DND-41 (cell line): ENCODE measurements around the gene MSI2.

Source experiments
- EZH2 ChIP-seq: IDR thresholded peaks from 3 replicates; pipeline ENCODE4 v1.6.1; 2012; ENCODE audit warnings: borderline replicate concordance, low read depth, mild to moderate bottlenecking, moderate library complexity, low read length, inconsistent platforms; ENCODE audit not compliant: severe bottlenecking
- TF ChIP-seq, protein P1 (sequence below): IDR thresholded peaks from 2 replicates; pipeline ENCODE4 v1.5.1; 2012; ENCODE audit warnings: borderline replicate concordance, low read length, moderate library complexity, mild to moderate bottlenecking; ENCODE audit not compliant: poor library complexity, severe bottlenecking; ENCODE audit errors: extremely low read depth

DNA sequence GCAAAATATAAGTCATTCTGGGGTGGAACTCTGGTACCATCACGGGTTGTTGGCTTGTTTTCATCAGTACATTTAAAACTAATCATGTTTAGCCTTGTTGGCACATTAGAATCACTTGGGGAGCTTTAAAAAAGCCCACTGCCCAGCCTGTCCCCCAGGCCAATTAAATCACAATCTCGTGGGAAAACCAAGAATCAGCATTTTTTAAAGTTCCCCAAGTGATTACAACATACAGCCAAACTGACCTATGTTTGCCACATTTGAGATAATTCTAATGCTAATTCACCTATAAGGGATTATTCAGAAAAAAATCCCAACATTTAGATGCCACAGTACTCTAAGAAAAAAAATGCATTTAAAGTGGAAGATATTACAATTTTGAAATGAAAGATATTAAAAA lies 8.4 kb upstream of the MSI2 start:
- TF ChIP-seq, protein P1, sequence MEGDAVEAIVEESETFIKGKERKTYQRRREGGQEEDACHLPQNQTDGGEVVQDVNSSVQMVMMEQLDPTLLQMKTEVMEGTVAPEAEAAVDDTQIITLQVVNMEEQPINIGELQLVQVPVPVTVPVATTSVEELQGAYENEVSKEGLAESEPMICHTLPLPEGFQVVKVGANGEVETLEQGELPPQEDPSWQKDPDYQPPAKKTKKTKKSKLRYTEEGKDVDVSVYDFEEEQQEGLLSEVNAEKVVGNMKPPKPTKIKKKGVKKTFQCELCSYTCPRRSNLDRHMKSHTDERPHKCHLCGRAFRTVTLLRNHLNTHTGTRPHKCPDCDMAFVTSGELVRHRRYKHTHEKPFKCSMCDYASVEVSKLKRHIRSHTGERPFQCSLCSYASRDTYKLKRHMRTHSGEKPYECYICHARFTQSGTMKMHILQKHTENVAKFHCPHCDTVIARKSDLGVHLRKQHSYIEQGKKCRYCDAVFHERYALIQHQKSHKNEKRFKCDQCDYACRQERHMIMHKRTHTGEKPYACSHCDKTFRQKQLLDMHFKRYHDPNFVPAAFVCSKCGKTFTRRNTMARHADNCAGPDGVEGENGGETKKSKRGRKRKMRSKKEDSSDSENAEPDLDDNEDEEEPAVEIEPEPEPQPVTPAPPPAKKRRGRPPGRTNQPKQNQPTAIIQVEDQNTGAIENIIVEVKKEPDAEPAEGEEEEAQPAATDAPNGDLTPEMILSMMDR: no peak
- no peak for TF ChIP-seq EZH2
